DOHH2 (cell line): ENCODE data around the gene PCLO.

Experiments
- H3F3A ChIP-seq: fragments of 200-600 bp; sonication (generic), shearing (Covaris generic); 2 replicates; pipeline ENCODE4 v1.6.0; 2016; ENCODE audit warnings: antibody characterized with exemption, mild to moderate bottlenecking; ENCODE audit not compliant: control insufficient read depth, insufficient read depth
- H3K27ac ChIP-seq: fragments of 200-600 bp; sonication (generic); 2 replicates; pipeline ENCODE4 v1.5.1; 2014; ENCODE audit warnings: low read depth, mild to moderate bottlenecking, low read length, moderate library complexity
- H3K27me3 ChIP-seq: fragments of 200-600 bp; sonication (generic); 2 replicates; pipeline ENCODE4 v1.6.1; 2014; ENCODE audit warnings: mild to moderate bottlenecking, low read length, mixed read lengths; ENCODE audit not compliant: control insufficient read depth
- H3K36me3 ChIP-seq: fragments of 200-600 bp; sonication (generic); 2 replicates; pipeline ENCODE4 v1.6.1; 2014; ENCODE audit warnings: mild to moderate bottlenecking, low read length, moderate library complexity, mixed read lengths; ENCODE audit not compliant: control insufficient read depth
- H3K4me1 ChIP-seq: fragments of 200-600 bp; sonication (generic); 2 replicates; pipeline ENCODE4 v1.6.1; 2014; ENCODE audit warnings: mild to moderate bottlenecking, low read length, mixed read lengths; ENCODE audit not compliant: control insufficient read depth
- H3K4me2 ChIP-seq: fragments of 200-600 bp; sonication (generic); 2 replicates; pipeline ENCODE4 v1.6.0; 2014; ENCODE audit warnings: mild to moderate bottlenecking, low read length, moderate library complexity
- H3K4me3 ChIP-seq: fragments of 200-600 bp; sonication (generic); 2 replicates; pipeline ENCODE4 v1.5.1; 2014; ENCODE audit warnings: mild to moderate bottlenecking, low read length, mixed read lengths
- H3K79me2 ChIP-seq: fragments of 200-600 bp; sonication (generic); 2 replicates; pipeline ENCODE4 v1.6.1; 2014; ENCODE audit warnings: mild to moderate bottlenecking, low read length, mixed read lengths; ENCODE audit not compliant: control insufficient read depth
- H3K9me2 ChIP-seq: fragments of 200-600 bp; sonication (generic); replicated peaks from 2 replicates; pipeline ENCODE4 v1.6.1; 2014; ENCODE audit warnings: mild to moderate bottlenecking, low read length, mixed read lengths; ENCODE audit not compliant: control insufficient read depth
- H3K9me3 ChIP-seq: fragments of 200-600 bp; sonication (generic); 2 replicates; pipeline ENCODE4 v1.6.1; 2014; ENCODE audit warnings: antibody characterized with exemption, low read length, mixed read lengths; ENCODE audit not compliant: control insufficient read depth, insufficient read depth
- H4K20me1 ChIP-seq: fragments of 200-600 bp; sonication (generic); 2 replicates; pipeline ENCODE4 v1.6.0; 2014; ENCODE audit warnings: low read depth, mild to moderate bottlenecking, antibody characterized with exemption, low read length, moderate library complexity; ENCODE audit not compliant: control insufficient read depth, insufficient read depth
- EZH2phosphoT487 ChIP-seq: fragments of 200-600 bp; sonication (generic); IDR thresholded peaks from 2 replicates; pipeline ENCODE4 v1.6.1; 2017; ENCODE audit warnings: borderline replicate concordance, mild to moderate bottlenecking, antibody characterized with exemption, low read length, moderate library complexity, mixed read lengths
- TF ChIP-seq, protein P1 (sequence below): fragments of 200-600 bp; sonication (generic); IDR thresholded peaks from one replicate; pipeline ENCODE4 v1.5.1; 2014; ENCODE audit warnings: antibody characterized with exemption, mild to moderate bottlenecking, low read depth, low read length; ENCODE audit not compliant: poor library complexity, severe bottlenecking

The PCLO gene

DNA sequence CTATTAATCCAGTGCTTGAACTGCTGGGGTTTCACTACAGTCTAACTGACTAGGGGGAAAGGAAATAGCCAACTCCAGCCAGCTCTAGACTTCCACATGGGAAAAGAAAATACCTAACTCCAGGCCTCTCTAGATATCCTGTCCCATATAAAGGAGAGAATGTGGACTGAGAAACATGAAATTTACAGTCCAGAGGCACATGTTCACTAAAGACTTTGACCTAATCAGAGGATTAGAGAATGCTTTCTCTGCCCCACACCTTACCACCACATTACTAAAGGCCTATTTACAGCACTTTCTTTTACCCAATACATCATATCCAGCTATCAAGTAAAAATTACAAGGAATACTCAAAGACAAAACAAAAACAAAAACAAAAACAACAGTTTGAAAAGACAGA, 164.2 kb downstream of the PCLO start:
- Histone ChIP-seq H3K9me3 (no peaks in the 10 kb centered on the region), H3K27ac (no peak overlapping the region), H3F3A (no peaks in the 10 kb centered on the region), H4K20me1 (no peaks in the 10 kb centered on the region), H3K4me1 (no peaks in the 10 kb centered on the region), H3K4me2 (no peak overlapping the region), H3K9me2 (no peaks in the 10 kb centered on the region), H3K79me2 (no peaks in the 10 kb centered on the region), H3K27me3 (no peaks in the 10 kb centered on the region), H3K4me3 (no peak overlapping the region), H3K36me3 (no peaks in the 10 kb centered on the region)
- TF ChIP-seq, protein P1, sequence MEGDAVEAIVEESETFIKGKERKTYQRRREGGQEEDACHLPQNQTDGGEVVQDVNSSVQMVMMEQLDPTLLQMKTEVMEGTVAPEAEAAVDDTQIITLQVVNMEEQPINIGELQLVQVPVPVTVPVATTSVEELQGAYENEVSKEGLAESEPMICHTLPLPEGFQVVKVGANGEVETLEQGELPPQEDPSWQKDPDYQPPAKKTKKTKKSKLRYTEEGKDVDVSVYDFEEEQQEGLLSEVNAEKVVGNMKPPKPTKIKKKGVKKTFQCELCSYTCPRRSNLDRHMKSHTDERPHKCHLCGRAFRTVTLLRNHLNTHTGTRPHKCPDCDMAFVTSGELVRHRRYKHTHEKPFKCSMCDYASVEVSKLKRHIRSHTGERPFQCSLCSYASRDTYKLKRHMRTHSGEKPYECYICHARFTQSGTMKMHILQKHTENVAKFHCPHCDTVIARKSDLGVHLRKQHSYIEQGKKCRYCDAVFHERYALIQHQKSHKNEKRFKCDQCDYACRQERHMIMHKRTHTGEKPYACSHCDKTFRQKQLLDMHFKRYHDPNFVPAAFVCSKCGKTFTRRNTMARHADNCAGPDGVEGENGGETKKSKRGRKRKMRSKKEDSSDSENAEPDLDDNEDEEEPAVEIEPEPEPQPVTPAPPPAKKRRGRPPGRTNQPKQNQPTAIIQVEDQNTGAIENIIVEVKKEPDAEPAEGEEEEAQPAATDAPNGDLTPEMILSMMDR: no peak
- TF ChIP-seq EZH2phosphoT487: no peak

DNA sequence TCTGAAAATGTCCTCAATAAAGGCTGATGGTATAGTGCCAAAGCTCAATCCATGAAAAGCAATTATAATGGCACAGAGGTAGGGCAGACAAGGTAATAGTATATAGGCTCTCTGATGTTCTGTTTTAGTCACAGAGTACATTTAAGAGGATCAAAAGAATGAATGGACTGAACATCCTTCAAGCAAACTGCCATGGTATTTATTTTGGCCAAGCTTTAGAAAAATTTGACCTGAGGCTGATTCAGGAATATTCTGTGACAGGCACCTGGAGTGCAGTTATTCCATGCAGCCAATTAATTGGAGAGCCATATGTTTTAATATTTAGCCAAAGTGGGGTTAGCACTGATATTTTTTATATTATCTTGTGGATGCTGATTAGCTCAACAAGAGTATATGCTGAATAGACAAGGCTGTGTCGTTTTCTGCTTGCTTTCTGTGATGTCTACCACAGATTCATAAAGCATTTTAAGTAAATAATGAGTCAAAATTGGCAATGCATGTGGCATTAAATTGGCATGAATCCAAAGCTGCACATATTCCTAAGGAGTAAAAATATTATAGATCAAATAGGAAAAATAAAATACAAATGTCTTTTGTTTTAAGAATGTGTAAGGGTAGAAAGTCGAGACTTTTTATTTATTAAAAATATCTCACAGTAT, 177.4 kb downstream of the PCLO start:
- H3K36me3 ChIP-seq: no peaks in the 10 kb centered on the region
- H3K79me2 ChIP-seq: no peaks in the 10 kb centered on the region
- no peaks in the 10 kb centered on the region for H3K9me2 ChIP-seq
- no peaks in the 10 kb centered on the region for H3K27me3 ChIP-seq
- H3K4me2 ChIP-seq: no peak overlapping the region
- no peak overlapping the region for H3K27ac ChIP-seq
- no peak for TF ChIP-seq EZH2phosphoT487
- TF ChIP-seq, protein P1: no peak
- no peaks in the 10 kb centered on the region for H3K9me3 ChIP-seq
- H3F3A ChIP-seq: no peaks in the 10 kb centered on the region
- no peak overlapping the region for H3K4me3 ChIP-seq
- no peaks in the 10 kb centered on the region for H4K20me1 ChIP-seq
- no peaks in the 10 kb centered on the region for H3K4me1 ChIP-seq

DNA sequence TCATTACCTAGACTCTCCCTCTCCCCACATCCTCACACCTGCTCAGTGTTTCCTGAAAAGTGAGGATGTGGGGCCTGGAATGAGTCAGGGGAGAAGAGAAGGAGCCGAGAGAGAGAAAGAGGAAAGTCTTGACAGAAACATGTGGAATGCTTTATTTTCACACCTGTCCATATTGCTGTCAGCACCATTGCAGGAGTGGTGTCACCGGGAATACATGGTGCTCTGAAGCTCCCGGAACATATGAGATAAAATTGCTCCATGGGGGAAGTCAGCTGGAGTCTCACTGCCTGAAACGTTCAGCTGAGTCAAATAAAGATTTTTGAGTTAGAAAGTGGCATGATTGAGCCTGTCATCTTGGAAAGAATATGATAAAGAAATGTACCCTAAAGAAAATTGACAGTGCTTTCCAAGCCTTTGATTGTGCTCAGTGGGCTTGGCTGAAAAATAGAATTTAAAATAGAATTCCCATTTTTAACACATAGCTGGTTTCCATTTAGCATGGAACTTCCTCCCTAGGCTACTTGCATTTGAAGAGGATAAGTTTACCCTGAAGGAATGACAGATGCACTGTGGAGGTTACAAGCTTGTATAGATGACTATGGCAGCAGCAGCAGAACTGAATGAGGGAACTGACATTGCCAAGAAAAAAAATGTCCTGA, 182.4 kb downstream of the PCLO start:
- H3K27ac ChIP-seq: no peak overlapping the region
- H3K79me2 ChIP-seq: no peaks in the 10 kb centered on the region
- H3K4me1 ChIP-seq: no peaks in the 10 kb centered on the region
- no peaks in the 10 kb centered on the region for H3F3A ChIP-seq
- H3K9me2 ChIP-seq: 0 out of 2 replicates have a peak, but pooled peaks cover 3% of the 10 kb centered on the region
- no peaks in the 10 kb centered on the region for H3K36me3 ChIP-seq
- no peaks in the 10 kb centered on the region for H3K9me3 ChIP-seq
- H4K20me1 ChIP-seq: no peaks in the 10 kb centered on the region
- H3K27me3 ChIP-seq: no peaks in the 10 kb centered on the region
- H3K4me2 ChIP-seq: no peak overlapping the region
- TF ChIP-seq EZH2phosphoT487: no peak
- TF ChIP-seq, protein P1: no peak
- no peak overlapping the region for H3K4me3 ChIP-seq
